A673 (cell line): Measurements from ENCODE around the gene CRISPLD2. TPM values are rescaled to one million over a fixed set of nuclear protein-coding genes. Genes with fewer than 3 reads are reported as not detected.

Experiments used
- BruUV-seq: library from RNA; stranded (reverse); fragments of 400-500 nt; replicated peaks from 2 replicates; lab custom pipeline; 2021; lab: Mats Ljungman, UMichigan
- CTCF ChIA-PET: fragments of 300-600 bp; sonication (Branson Sonifier 250); formaldehyde crosslinking; loops from one replicate; lab custom pipeline; 2022; ENCODE audit warnings: antibody characterized with exemption; lab: Charles Lee
- POLR2A ChIA-PET: fragments of 300-600 bp; sonication (Branson Sonifier 250); formaldehyde crosslinking; loops from one replicate; lab custom pipeline; 2022; ENCODE audit warnings: antibody characterized with exemption; ENCODE audit not compliant: low non-redundant PET; lab: Charles Lee
- DNase-seq: peaks from one replicate; pipeline ENCODE4 v3.0.0-alpha.2; 2015; ENCODE audit warnings: low spot score
- H3K27ac ChIP-seq: fragments of 200-600 bp; sonication (generic); 2 replicates; pipeline ENCODE4 v1.5.1; 2016; ENCODE audit warnings: mixed run types, low read depth, mild to moderate bottlenecking, mixed read lengths, antibody characterized with exemption, low read length; ENCODE audit not compliant: poor library complexity, severe bottlenecking
- H3K27me3 ChIP-seq: fragments of 200-600 bp; sonication (generic); replicated peaks from 2 replicates; pipeline ENCODE4 v1.6.1; 2017; ENCODE audit warnings: mixed run types, low read depth, mild to moderate bottlenecking, mixed read lengths, antibody characterized with exemption, low read length; ENCODE audit not compliant: insufficient read depth, poor library complexity
- H3K36me3 ChIP-seq: fragments of 200-600 bp; sonication (generic); 2 replicates; pipeline ENCODE4 v1.6.1; 2016; ENCODE audit warnings: mixed run types, mild to moderate bottlenecking, mixed read lengths, antibody characterized with exemption, low read length; ENCODE audit not compliant: insufficient read depth, poor library complexity, severe bottlenecking
- H3K4me1 ChIP-seq: fragments of 200-600 bp; sonication (generic); 2 replicates; pipeline ENCODE4 v1.6.1; 2017; ENCODE audit warnings: mixed run types, mild to moderate bottlenecking, mixed read lengths, antibody characterized with exemption, low read length; ENCODE audit not compliant: insufficient read depth, poor library complexity, severe bottlenecking
- H3K4me3 ChIP-seq: fragments of 200-600 bp; sonication (generic); 2 replicates; pipeline ENCODE4 v1.5.1; 2016; ENCODE audit warnings: low read depth, mixed run types, mild to moderate bottlenecking, mixed read lengths, low read length; ENCODE audit not compliant: poor library complexity, severe bottlenecking
- H3K9me3 ChIP-seq: fragments of 200-600 bp; sonication (generic); 2 replicates; pipeline ENCODE4 v1.6.1; 2016; ENCODE audit warnings: mixed run types, low read depth, mild to moderate bottlenecking, mixed read lengths, antibody characterized with exemption, low read length; ENCODE audit not compliant: poor library complexity, severe bottlenecking
- EZH2 ChIP-seq: fragments of 200-600 bp; sonication (generic); IDR thresholded peaks from 2 replicates; pipeline ENCODE4 v1.6.1; 2017; ENCODE audit warnings: borderline replicate concordance, low read depth, mild to moderate bottlenecking, mixed read lengths, antibody characterized with exemption, low read length; ENCODE audit not compliant: poor library complexity, severe bottlenecking
- intact Hi-C: fragments of 100-400 bp; cut with micrococcal nuclease; formaldehyde crosslinking; loops from one replicate; pipeline ENCODE4 v1.10.0; 2022; ENCODE audit not compliant: unreplicated experiment
- total RNA-seq: library from RNA; stranded (reverse); gene quantifications from 2 replicates; pipeline ENCODE4 v1.2.3, GENCODE V29; 2021
- TF ChIP-seq, protein P1 (sequence below): fragments of 300-800, 200-600 bp; sonication (generic); conservative IDR thresholded peaks from 2 replicates; pipeline ENCODE4 v1.5.1; 2017; ENCODE audit warnings: low read depth, mild to moderate bottlenecking, antibody characterized with exemption, low read length, moderate library complexity, mixed read lengths

The CRISPLD2 gene
- total RNA-seq, 1 experiment from 2014 or later: 0.32 TPM

DNA sequence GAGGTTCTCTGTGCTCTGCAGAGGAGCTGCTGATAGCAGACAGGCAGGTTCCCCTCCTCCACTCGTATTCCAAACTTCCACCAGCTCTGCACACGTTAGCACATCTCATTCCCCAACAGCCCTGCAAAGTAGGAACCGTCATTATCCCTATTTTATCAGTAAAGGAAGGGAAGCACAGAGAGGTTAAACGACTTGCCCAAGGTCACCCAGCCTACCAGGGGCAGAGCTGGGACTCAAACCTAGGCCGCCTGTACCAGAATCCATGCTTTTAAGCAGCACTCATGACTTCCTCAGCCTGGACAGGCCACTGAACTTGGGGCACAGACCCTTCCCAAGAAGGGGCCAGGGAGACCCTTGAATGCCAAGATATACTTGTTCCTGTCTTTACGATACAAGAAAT is 75.2 kb downstream of the CRISPLD2 start:
- Histone ChIP-seq H3K9me3 (no peaks in the 10 kb centered on the region), H3K27me3 (no peaks in the 10 kb centered on the region), H3K27ac (no peak overlapping the region), H3K4me3 (no peak overlapping the region), H3K36me3 (no peaks in the 10 kb centered on the region), H3K4me1 (no peaks in the 10 kb centered on the region)
- ChIA-PET POLR2A (no interaction called here), CTCF (no interaction called here)
- intact Hi-C loops: no loop called here
- no TSS peak for BruUV-seq
- DNase-seq: no peak
- TF ChIP-seq, protein P1, sequence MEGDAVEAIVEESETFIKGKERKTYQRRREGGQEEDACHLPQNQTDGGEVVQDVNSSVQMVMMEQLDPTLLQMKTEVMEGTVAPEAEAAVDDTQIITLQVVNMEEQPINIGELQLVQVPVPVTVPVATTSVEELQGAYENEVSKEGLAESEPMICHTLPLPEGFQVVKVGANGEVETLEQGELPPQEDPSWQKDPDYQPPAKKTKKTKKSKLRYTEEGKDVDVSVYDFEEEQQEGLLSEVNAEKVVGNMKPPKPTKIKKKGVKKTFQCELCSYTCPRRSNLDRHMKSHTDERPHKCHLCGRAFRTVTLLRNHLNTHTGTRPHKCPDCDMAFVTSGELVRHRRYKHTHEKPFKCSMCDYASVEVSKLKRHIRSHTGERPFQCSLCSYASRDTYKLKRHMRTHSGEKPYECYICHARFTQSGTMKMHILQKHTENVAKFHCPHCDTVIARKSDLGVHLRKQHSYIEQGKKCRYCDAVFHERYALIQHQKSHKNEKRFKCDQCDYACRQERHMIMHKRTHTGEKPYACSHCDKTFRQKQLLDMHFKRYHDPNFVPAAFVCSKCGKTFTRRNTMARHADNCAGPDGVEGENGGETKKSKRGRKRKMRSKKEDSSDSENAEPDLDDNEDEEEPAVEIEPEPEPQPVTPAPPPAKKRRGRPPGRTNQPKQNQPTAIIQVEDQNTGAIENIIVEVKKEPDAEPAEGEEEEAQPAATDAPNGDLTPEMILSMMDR: no peak
- no peak for TF ChIP-seq EZH2

DNA sequence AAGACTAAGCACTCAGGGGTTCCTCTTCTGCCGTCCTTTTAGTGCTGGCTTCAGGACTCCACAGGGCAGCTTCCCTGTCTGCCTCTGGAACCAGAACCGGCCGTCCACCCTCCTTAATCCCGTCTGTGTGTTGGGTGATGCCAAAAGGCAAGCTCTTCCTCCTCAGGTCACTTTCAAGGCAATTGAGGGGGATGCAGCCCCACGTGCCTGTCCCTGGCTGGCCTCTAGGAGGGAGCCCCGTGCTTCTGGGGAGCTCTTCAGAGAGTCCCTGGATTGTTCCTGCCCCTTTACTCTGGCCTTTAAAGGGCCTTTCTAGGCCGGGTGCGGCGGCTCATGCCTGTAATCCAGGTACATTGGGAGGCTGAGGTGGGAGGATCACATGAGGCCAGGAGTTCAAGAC is 77.1 kb downstream of the CRISPLD2 start:
- Histone ChIP-seq H3K9me3 (no peaks in the 10 kb centered on the region), H3K27me3 (no peaks in the 10 kb centered on the region), H3K4me3 (no peak overlapping the region), H3K27ac (no peak overlapping the region), H3K36me3 (no peaks in the 10 kb centered on the region), H3K4me1 (no peaks in the 10 kb centered on the region)
- no TSS peak for BruUV-seq
- TF ChIP-seq EZH2: no peak
- TF ChIP-seq, protein P1: no peak
- intact Hi-C loops: no loop called here
- no peak for DNase-seq
- ChIA-PET CTCF (no interaction called here), POLR2A (no interaction called here)

DNA sequence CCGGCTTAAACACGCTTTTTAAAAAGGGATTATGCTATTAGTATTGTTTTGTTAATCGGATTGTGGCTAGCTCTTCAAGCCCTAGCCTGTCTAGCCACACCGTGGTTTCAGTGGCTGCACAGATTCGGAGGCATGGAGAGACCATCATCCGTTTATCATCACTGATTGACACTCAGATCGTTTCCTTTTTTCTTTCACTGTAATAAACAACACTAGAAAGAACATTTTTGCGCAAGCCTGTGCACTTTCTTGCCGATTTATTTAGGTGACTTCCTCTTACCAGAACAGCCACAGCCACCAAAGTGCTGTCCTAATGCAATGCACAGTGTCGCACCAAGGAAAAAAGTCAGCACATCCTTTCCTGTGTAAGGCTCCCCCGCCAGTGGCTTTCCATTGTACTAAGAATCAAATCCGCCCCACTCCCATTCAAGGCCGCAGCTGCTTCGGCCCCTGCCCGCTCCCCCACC is 78.2 kb downstream of the CRISPLD2 start:
- Histone ChIP-seq H3K4me1 (no peaks in the 10 kb centered on the region), H3K27ac (no peak overlapping the region), H3K9me3 (no peaks in the 10 kb centered on the region), H3K27me3 (no peaks in the 10 kb centered on the region), H3K4me3 (no peak overlapping the region), H3K36me3 (no peaks in the 10 kb centered on the region)
- DNase-seq: no peak
- ChIA-PET CTCF (interaction anchor here (0.6 kb wide), 1 partner anchor 73 kb away, joined by 3 read pairs; no protein-coding TSS in a partner anchor), POLR2A (no interaction called here)
- TF ChIP-seq EZH2: no peak
- TF ChIP-seq, protein P1: no peak
- BruUV-seq: no TSS peak
- intact Hi-C loops: no loop called here
